ENCODE results near the gene DPP6. TPM values are rescaled to one million over a fixed set of nuclear protein-coding genes. Genes with fewer than 3 reads are reported as not detected.

Gene DPP6
- total RNA-seq, 1 experiment from 2014 or later: not detected

DNA sequence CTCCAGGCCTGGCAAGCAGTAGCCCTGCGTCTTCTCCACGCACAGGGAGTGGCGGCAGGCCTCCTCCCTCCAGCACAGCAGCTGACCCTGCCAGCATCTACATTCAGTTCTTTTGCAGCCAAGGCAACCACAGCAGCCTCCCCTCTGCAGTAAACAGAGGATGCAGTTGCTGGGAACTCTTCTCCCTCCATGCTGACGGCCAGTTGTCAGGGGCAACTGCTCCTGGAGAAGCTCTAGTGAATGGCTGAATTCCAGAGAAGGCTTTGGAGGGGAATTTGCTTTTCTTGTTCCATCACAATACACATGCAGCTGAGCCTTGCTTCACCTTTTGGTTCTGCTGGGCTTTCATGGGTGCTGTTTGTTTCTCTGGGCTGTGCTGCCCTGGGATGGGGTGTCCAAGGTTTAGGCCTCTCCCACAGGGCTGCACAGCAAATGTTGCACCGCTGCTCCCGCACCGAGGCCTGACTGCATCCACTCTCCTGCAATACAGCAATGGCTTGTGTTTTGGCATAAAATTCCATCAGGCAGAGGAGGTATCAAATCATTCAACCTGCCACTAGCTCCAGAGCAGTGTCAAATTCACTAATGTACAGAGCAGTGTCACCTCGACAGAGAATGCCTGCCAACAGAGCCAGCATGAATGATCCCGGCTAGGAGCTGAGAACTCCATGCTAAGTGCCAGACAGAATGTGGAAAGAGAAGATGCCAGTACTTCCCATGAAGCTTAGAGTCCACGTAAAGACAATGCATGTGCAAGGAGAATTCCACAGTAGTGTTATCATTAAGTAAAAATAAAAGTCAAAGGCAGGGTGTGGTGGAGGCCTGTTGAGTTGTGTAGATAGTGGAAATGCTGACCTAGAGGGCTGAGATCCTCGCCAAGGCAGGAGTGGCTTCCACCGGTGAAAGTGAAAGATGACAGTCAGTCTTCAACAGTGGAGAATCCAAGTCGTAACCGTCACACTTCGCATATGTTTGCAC, 399.6 kb downstream of the DPP6 start:
- in situ Hi-C loops (cut with HindIII; ENCODE audit: low pct_unique_long_range_greater_than_20kb, low sequenced_read_pairs): no loop called here
- no peak for DNase-seq (ENCODE audit: low read depth)

DNA sequence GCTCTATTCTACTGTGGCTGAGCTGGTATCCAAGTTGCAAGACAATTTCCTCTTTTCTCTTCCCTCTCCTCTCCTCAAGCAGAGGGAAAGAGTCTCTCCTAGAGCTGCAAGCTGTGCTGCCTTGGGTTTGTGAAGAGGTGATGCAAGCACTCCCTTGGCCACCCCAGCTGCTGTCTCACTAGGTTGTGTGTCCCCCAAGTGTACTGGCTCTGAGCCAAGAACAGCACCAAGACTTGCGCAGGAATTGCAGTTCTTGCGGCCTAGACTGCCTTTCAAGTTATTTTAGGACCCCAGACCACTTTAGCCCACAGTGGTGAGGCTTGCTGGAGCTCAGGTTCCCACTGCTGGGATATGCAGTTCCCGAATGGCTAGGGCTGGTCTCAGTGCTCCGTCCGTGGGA, 411.6 kb downstream of the DPP6 start:
- in situ Hi-C loops (cut with HindIII; ENCODE audit: low pct_unique_long_range_greater_than_20kb, low sequenced_read_pairs): no loop called here
- no peak for DNase-seq (ENCODE audit: low read depth)

DNA sequence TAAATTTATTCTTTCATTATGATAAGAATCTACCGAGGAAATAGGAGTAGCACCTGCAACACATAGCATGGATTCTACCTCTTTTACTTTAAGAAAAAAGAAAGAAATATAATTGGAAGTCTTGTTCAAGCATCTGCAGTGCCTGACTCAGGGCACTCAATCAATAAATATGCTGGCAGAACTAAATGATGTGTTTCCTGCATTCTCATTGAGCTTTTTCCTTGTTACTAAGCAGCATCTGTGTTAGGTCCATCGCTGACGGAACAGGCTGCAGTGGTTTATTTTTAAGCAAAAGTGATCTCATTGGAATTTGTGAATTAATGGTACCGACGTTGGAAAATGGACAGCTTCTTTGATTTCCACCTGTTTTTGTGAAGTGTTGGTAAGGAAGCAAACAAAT, 417.5 kb downstream of the DPP6 start:
- in situ Hi-C loops (cut with HindIII; ENCODE audit: low pct_unique_long_range_greater_than_20kb, low sequenced_read_pairs): no loop called here
- no peak for DNase-seq (ENCODE audit: low read depth)

DNA sequence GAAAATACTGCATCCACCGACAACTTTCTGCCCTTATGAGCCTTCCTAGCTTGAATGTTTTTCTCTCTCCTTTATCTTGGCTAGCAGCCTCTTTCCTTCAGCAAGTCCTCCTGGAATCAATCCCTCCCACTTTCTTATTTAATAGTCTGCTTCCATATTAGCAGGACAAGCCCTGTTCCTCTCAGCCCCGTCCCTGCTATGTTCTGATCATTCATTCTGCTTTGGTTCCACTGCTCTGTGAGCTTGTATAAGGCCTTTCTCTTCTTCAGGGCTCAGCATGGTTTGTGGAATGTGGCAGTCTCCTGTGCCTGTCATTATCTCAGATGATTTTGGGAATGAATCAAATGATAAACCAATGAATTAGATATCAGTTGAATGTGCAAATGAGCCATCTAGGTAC, 420.1 kb downstream of the DPP6 start:
- in situ Hi-C loops (cut with HindIII; ENCODE audit: low pct_unique_long_range_greater_than_20kb, low sequenced_read_pairs): no loop called here
- no peak for DNase-seq (ENCODE audit: low read depth)

DNA sequence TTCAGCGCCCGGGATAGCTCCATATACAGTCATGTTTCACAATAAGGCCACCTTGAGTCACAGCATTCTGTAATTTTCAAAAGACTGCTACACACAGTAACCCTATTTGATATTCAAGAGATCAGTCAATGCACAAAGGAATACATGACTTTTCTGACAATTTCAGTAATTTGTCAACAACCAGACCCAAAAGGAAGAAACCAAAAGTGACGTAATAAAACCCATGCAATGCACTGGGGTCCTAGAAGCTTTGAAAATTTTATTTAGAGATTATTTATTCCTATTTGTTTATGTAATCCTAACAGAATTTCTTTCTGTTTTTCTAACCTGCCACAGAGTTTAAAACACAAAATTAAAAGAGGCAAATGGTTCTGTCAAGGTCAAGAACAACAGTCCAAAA, 421.2 kb downstream of the DPP6 start:
- in situ Hi-C loops (cut with HindIII; ENCODE audit: low pct_unique_long_range_greater_than_20kb, low sequenced_read_pairs): no loop called here
- DNase-seq (ENCODE audit: low read depth): no peak

DNA sequence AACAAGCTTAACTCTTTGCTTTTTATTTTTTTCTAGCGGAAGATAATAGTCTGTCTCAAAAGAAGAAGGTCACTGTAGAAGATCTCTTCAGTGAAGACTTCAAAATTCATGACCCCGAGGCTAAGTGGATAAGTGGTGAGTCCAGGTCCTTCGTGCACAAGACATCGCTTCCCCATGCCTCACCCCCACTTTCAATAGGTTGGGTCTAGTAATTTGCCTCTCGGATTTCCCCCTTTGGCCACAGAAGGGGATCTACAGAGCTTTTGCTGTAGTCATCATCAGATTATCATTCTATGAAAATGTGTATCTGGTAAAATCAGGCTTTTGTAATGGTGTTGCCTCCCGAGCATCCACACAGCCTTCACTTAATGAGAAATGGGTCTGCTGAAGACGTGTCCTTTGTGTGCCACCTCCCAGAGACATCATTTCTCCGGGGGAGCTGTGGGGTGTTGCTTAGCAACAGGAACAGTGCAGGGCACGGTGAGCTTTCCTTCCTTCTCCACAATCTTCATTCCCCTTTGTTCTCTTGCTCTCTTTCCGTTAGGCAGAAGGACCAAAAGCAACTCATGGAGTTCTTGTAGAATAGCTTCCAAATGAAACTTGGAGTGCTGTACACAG, 422.8 kb downstream of the DPP6 start:
- DNase-seq (ENCODE audit: low read depth): no peak
- in situ Hi-C loops (cut with HindIII; ENCODE audit: low pct_unique_long_range_greater_than_20kb, low sequenced_read_pairs): no loop called here

DNA sequence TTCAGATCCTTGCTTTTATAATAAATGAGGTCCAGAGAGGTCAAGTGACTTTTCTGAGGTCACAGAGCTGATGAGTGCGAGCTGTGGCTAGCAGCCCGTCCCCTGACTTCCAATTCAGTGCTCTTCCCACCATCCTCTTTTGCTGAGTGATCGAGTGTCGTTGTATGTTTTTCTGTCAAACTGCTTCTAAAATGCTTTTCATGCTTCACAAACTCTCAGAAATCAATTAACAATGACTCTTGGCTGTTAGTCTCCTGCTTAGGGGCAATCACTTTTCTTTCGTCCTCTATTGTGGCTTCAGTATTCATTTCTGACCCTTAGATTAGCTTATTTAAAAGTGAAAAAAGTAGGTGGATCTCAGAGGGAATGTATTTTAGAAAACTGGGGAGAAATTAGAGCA, 423.7 kb downstream of the DPP6 start:
- in situ Hi-C loops (cut with HindIII; ENCODE audit: low pct_unique_long_range_greater_than_20kb, low sequenced_read_pairs): no loop called here
- DNase-seq (ENCODE audit: low read depth): no peak

DNA sequence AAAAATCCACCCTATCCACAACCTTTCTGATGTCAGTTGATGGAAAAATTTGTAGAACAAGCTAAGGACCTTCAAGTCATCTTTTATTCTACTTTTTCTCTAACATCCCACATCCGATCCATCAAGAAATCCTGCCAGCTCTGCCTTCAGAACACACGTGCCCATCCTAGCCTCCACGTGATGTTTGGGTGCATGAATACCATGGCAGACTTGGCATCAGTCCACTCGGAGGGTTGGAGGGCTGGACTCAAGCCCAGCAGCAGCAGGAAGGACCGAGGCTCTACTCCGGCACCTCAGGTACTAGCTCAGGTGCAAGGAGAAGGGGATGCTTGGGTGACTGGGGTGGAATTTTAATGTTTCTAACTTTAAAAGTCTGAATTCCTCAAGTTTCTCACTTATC, 428.6 kb downstream of the DPP6 start:
- in situ Hi-C loops (cut with HindIII; ENCODE audit: low pct_unique_long_range_greater_than_20kb, low sequenced_read_pairs): no loop called here
- no peak for DNase-seq (ENCODE audit: low read depth)

DNA sequence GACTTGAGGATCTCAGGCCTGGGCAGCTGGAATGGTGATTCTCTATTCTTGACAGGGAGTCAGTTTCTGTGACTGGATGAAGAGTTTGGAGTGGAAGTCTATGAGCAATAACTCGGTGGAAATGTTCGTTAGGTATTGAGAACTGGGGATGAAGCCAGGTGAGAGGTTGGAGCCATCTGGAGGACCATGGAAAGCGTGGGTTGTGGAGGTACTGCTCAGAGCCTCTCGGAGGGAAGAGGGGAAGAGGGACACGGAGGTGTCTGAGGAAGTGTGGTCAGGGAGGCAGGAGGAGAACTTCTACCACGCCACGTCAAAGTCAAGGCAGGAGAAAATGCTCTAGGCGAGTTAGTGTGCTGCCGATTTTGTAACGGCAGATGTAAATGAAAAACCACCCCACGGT, 430.7 kb downstream of the DPP6 start:
- in situ Hi-C loops (cut with HindIII; ENCODE audit: low pct_unique_long_range_greater_than_20kb, low sequenced_read_pairs): no loop called here
- no peak for DNase-seq (ENCODE audit: low read depth)

DNA sequence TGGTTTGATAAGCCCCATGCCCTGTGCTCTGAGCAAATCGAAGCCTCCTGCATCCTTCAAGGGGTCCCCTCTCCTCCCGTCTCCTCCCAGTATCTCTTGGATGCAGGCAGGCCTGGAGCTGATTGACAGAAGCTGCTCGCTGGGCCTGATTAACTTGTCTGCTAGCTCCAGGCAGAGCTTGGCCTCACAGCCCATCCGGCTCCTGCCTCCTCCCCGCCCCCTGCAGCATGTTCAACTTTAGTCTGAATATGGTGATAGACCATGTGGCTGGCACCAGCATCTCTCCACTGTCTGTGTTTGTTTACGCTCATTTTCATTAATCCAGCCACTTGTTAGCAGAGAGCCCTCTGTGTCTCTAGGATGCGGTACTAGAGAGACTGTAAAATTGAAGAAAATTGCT, 432.2 kb downstream of the DPP6 start:
- no peak for DNase-seq (ENCODE audit: low read depth)
- in situ Hi-C loops (cut with HindIII; ENCODE audit: low pct_unique_long_range_greater_than_20kb, low sequenced_read_pairs): no loop called here

DNA sequence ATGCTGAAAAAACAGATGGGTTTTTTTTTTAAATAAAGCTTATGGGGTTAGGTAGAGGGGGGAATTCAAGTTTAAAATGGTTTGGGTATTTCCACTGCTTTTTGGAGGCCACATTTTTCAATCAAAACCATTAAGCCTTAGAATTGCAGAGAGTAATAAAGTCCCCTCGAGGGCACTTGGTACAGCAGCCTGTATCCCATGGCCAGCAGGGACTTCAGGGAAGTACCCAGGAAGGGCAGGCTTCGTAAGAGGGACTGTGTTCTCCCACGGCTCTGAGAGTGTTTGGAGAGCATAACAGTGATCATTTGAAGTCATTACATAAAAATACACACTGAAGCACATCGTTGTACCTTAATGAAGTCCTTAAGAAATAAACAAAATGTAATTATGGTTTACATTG, 432.7 kb downstream of the DPP6 start:
- no peak for DNase-seq (ENCODE audit: low read depth)
- in situ Hi-C loops (cut with HindIII; ENCODE audit: low pct_unique_long_range_greater_than_20kb, low sequenced_read_pairs): no loop called here

DNA sequence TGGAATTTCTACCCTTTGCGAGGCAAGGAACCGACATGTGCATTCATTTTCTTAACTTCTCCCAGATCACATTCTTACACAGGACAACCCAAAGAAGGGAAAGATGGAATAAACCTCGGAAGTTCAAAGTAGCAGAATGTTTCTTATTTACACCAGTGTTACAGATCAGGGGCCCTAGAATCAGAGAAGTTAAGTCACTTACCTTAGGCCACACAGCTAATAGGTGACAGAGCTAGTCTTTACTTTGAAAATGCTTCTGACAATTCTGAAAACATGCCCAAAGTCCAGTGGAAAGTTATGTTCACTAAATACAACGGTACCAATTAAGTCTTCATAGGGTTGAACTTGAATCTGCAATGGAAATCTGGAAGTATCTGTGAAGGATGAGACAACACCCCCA, 437.7 kb downstream of the DPP6 start:
- in situ Hi-C loops (cut with HindIII; ENCODE audit: low pct_unique_long_range_greater_than_20kb, low sequenced_read_pairs): no loop called here
- DNase-seq (ENCODE audit: low read depth): no peak

DNA sequence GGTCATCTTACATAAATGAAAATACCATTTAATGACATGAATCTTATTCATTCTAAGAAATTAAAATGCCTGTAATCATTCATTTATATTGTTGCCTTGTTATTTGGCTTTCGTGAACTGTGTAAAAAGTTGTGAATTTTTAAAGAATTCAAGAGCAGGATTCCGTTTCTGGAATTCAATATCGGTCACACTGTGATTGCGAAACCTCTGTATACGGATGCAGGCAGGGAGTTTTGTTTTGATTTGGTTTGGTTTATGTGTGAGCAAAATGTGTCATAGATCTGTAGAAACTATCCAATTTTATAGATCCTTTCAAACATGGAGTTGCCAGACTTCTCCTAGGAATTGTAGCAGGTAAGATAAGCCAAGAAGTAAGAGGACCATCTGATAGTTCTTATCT, 441.4 kb downstream of the DPP6 start:
- in situ Hi-C loops (cut with HindIII; ENCODE audit: low pct_unique_long_range_greater_than_20kb, low sequenced_read_pairs): no loop called here
- no peak for DNase-seq (ENCODE audit: low read depth)

DNA sequence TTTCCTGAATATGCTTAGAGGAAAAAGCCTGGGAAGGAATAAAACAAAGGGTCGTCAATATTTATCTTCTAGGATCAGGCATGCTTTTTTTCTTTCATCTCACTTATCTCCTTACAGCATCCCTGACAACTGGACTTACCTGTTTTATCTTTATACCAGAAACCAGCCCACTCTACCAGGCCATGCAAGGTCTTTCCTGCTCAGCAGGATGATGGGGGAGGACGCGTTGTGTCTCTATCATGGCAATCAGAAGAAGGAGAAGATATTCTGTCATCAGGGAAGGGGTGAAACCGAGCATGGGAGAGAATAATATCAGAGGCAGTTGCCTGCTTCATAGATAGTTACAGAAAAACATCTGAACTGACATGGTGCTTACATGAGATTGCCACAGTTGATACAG, 445.6 kb downstream of the DPP6 start:
- in situ Hi-C loops (cut with HindIII; ENCODE audit: low pct_unique_long_range_greater_than_20kb, low sequenced_read_pairs): no loop called here
- DNase-seq (ENCODE audit: low read depth): no peak

DNA sequence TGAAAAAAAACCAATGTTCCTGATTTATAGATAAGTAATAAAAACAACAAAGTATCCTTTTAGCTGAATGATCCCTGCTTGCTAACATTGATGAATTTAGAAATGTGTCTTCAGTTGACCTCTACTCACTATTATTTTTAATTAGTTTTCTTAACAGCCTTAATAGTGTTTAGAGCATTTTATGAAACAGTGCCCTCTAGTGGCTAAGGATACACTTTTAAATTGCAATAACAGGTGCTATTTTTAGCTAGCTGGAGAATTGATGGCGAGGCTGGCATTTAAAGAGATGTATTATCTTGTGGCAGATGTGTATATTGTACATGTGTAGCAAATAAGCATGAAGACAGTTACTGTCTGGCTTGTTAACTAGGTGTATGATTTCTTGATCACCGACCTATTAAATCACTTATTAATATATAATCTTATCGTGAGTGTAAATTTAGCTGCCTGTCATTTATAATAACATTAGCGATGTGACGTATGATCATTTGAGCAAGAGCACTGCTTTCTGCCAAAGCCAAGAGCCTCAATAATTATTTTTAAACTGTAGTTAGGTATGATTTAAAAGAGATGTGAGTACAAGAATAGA, 451.9 kb downstream of the DPP6 start:
- DNase-seq (ENCODE audit: low read depth): peak; percentile 16
- in situ Hi-C loops (cut with HindIII; ENCODE audit: low pct_unique_long_range_greater_than_20kb, low sequenced_read_pairs): no loop called here

DNA sequence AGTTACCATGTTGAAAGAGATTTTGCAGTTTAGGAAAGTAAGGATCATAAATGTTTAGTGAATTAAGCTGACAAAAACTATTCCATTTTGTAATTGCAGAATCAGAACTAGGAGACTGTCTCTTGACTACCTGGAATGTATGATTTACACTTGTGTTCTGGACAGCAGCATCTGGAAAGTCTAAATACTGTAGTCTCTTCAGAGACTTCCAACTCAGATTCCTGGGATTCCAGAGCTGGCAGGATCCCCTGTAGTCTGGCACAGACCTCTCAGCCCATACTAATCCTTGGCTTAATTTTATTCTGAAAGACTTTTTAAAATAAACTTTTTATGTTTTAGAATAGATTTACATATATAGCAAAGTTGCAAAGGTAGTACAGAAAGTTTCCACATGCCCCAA, 452.7 kb downstream of the DPP6 start:
- DNase-seq (ENCODE audit: low read depth): no peak
- in situ Hi-C loops (cut with HindIII; ENCODE audit: low pct_unique_long_range_greater_than_20kb, low sequenced_read_pairs): no loop called here

DNA sequence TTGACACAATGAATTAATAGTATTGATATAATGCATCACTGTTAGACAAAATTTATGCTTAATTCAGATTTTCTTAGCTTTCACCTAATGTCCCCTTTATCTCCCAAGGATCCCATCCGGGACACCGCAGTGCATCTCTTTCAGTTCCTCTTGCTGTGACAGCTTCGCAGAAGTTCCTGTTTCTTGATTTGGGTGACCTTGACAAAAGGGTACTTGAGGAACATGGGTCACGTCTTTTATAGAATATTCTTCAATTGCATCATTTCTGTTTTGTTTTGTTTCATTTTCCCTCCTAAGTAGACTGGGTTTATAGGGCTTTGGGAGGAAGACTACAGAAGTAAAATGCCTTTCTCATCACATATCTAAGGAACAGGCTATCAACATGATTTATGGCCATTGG, 453.2 kb downstream of the DPP6 start:
- no peak for DNase-seq (ENCODE audit: low read depth)

DNA sequence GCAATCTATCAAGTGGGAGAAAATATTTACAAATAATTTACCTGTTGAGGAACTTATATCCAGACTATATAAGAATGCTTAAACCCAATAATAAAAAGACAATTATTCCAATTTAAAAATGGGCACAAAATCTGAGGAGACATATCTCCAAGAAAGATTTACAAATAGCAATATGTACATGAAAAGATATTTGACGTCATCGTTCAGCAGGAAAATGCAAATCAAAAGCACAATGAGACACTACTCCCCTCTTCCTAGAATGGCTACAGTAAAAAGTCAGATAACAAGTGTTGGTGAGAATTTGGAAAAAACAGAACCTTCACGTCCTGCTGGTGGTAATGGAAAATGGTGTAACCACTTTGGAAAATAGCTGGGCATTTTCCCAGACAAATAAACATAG, 457.0 kb downstream of the DPP6 start:
- in situ Hi-C loops (cut with HindIII; ENCODE audit: low pct_unique_long_range_greater_than_20kb, low sequenced_read_pairs): no loop called here
- DNase-seq (ENCODE audit: low read depth): no peak

More for the DNA sequence above, 453.2 kb downstream of the DPP6 start:
- in situ Hi-C loops (cut with HindIII; ENCODE audit: low pct_unique_long_range_greater_than_20kb, low sequenced_read_pairs): no loop called here

DNA sequence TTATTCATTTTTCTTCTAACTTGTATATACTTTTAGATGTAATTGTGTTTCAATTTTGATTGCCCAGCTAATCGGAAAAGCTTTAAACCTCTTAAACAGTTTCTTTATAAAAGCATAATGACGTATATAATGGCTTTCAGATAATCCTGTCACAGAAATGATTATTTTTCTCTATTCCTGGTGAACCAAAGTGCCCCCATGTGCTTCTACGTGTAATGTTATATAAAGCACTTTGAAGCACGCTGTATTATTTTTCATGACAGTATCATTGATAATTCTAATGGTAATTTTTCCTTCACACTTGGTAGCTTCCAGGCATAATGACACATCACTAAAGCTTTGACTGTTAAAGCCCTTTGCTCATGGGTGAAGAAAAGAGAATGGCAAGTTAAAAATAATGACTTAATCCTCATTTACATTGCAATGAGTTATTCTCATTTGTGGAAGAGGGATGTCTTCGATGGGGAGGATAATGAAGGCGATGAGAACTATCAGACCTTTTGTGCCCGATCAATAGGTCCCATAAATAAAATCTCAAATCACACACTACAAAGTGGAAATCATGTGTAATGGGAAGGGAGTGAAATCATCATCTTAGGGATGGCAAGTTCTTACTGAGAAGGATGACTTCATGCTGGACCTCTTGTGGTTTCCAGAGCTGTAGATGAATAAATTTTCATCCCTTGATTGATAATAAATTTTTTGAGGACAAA, 460.1 kb downstream of the DPP6 start:
- no peak for DNase-seq (ENCODE audit: low read depth)
- in situ Hi-C loops (cut with HindIII; ENCODE audit: low pct_unique_long_range_greater_than_20kb, low sequenced_read_pairs): no loop called here
